ENCODE measurements around the gene NFE2.

GRCh38 chr12:54298904-54299303 lies 1.9 kb downstream of the NFE2 start:
- TF ChIP-seq, protein P1, sequence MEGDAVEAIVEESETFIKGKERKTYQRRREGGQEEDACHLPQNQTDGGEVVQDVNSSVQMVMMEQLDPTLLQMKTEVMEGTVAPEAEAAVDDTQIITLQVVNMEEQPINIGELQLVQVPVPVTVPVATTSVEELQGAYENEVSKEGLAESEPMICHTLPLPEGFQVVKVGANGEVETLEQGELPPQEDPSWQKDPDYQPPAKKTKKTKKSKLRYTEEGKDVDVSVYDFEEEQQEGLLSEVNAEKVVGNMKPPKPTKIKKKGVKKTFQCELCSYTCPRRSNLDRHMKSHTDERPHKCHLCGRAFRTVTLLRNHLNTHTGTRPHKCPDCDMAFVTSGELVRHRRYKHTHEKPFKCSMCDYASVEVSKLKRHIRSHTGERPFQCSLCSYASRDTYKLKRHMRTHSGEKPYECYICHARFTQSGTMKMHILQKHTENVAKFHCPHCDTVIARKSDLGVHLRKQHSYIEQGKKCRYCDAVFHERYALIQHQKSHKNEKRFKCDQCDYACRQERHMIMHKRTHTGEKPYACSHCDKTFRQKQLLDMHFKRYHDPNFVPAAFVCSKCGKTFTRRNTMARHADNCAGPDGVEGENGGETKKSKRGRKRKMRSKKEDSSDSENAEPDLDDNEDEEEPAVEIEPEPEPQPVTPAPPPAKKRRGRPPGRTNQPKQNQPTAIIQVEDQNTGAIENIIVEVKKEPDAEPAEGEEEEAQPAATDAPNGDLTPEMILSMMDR (conservative IDR thresholded peaks at IDR 0.05; ENCODE audit: low read length): no peak
- TF ChIP-seq EZH2phosphoT487 (IDR thresholded peaks at IDR 0.05; ENCODE audit: borderline replicate concordance, low read depth, low read length): no peak
